Ovary (tissue), 9 donors: ENCODE measurements around the gene AUTS2. TPM values are rescaled to one million over a fixed set of nuclear protein-coding genes. Genes with fewer than 3 reads are reported as not detected.

ENCODE experiments used
- DNase-seq, 5 donors: peaks; one replicate each; pipeline ENCODE4 v3.0.0-alpha.2; 2019 to 2020
- H3K27ac ChIP-seq, 2 donors: fragments of 200-600 bp; one replicate each; pipeline versions ENCODE4 v1.5.1 to v1.8.0; 2019 to 2022
- H3K27me3 ChIP-seq: fragments of 200-600 bp; one replicate; pipeline ENCODE4 v1.8.0; 2022
- H3K36me3 ChIP-seq: fragments of 200-600 bp; sonication (generic); one replicate; pipeline ENCODE4 v1.5.1; 2019
- H3K4me1 ChIP-seq: one replicate; pipeline ENCODE4 v1.8.1; 2013; ENCODE audit warnings: mild to moderate bottlenecking, moderate library complexity; ENCODE audit not compliant: insufficient read depth
- H3K4me3 ChIP-seq: fragments of 200-600 bp; sonication (generic); one replicate; pipeline ENCODE4 v1.5.1; 2017
- H3K9me3 ChIP-seq, 2 donors: fragments of 200-600 bp in 1 of 2; sonication (generic) in 1 of 2; one replicate each; pipeline versions ENCODE4 v1.5.1 to v1.8.1; 2013 to 2019; ENCODE audit warnings: mild to moderate bottlenecking in 1 of 2, moderate library complexity in 1 of 2
- EP300 ChIP-seq: sonication (generic); formaldehyde crosslinking; IDR thresholded peaks from one replicate; pipeline ENCODE4 v1.6.1; 2017; ENCODE audit warnings: antibody characterized with exemption
- POLR2A ChIP-seq: fragments of 450-650 bp; IDR thresholded peaks from one replicate; pipeline ENCODE4 v1.6.1; 2017; ENCODE audit warnings: antibody characterized with exemption, mild to moderate bottlenecking, moderate library complexity
- WGBS, 3 donors: extraction: QIAGEN DNeasy Blood & Tissue Kit in 1 of 3; methylation state at CpG; one replicate each; pipeline versions ENCODE4 v1.1.5 to v1.1.7; 2013 to 2017; 5-methylcytosine and 5-hydroxymethylcytosine counted together
- intact Hi-C, 4 donors: fragments of 100-400 bp; cut with DNase I; formaldehyde crosslinking; loops; one replicate each; pipeline versions ENCODE4 v1.11.0 to v1.15.1; 2022 to 2023
- polyA plus RNA-seq, 2 donors: library from polyadenylated mRNA; stranded (reverse); fragments of 200-250 nt in 1 of 2; fragments of 350-450 nt in 1 of 2; fragmentation: Illumina TruSeq in 1 of 2; extraction: RNeasy Lipid Tissue Mini Kit (QIAGEN cat#74804) in 1 of 2; gene quantifications; one replicate each; pipeline ENCODE4 v1.2.3, GENCODE V29; 2013 to 2014
- total RNA-seq, 7 donors: library from RNA; depleted of rRNA in 2 of 7; stranded (reverse); fragments of >200 nt in 2 of 7; fragmentation: NEBNext Ultra II Directional in 3 of 7; extraction: Animal tissue kit (Norgen Biotek cat#: 25700) in 3 of 7; gene quantifications; one replicate each; pipeline versions ENCODE4 v1.1.0 to v1.2.4, GENCODE V29; 2016 to 2023
- TF ChIP-seq, protein P1 (sequence below), 3 donors: fragments of 450-650 bp in 2 of 3; fragments of 200-600 bp in 1 of 3; IDR thresholded peaks; one replicate each; pipeline versions ENCODE4 v1.5.1 to v1.8.0; 2016 to 2022; ENCODE audit warnings: antibody characterized with exemption in 3 of 3, mild to moderate bottlenecking in 1 of 3
- donor health status: DM: no; HTN: no; CAD: no; lungs with moderate emphysema.
- donor health status: DM: no; HTN: no; CAD: no.
- donor health status: Bipolar disorder and iron deficiency.
- donor health status: DM: yes; HTN: yes; CAD: no.
- donor health status: DM: no; HTN: no; CAD: no.
- donor health status: DM: yes; HTN: yes; CAD: no.

Gene AUTS2
- total and polyA plus RNA-seq, 9 donors, result 18.3 to 60.9 (median 44.9) TPM

DNA sequence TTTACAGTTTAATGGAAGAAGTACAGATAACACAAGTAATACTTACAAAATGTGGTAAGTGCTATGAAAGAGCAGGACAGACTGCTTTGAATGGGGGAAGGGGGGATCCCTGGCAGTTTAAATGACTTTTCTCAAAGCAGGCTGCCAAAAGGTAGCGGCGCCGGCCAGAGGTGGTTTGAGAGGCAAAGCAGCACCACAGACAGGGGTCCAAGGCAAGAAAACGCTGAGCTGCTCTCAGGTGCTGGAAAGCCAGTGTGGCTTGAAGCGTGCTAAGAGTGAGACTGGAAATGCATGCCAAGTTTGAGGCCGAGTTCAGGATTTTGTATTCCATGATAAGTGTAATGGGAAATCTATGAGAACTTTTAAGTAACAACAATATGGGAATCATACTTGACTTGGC is 437.7 kb downstream of the AUTS2 start:
- Histone ChIP-seq H3K4me1 (no peaks in the 10 kb centered on the region), H3K27me3 (no peaks in the 10 kb centered on the region), H3K4me3 (no peak overlapping the region), H3K36me3 (no peaks in the 10 kb centered on the region), H3K27ac (no peak overlapping the region), H3K9me3 (no peaks in the 10 kb centered on the region)
- DNase-seq, result no peak
- TF ChIP-seq POLR2A (no peak), EP300 (no peak)
- TF ChIP-seq, protein P1, sequence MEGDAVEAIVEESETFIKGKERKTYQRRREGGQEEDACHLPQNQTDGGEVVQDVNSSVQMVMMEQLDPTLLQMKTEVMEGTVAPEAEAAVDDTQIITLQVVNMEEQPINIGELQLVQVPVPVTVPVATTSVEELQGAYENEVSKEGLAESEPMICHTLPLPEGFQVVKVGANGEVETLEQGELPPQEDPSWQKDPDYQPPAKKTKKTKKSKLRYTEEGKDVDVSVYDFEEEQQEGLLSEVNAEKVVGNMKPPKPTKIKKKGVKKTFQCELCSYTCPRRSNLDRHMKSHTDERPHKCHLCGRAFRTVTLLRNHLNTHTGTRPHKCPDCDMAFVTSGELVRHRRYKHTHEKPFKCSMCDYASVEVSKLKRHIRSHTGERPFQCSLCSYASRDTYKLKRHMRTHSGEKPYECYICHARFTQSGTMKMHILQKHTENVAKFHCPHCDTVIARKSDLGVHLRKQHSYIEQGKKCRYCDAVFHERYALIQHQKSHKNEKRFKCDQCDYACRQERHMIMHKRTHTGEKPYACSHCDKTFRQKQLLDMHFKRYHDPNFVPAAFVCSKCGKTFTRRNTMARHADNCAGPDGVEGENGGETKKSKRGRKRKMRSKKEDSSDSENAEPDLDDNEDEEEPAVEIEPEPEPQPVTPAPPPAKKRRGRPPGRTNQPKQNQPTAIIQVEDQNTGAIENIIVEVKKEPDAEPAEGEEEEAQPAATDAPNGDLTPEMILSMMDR (IDR thresholded peaks at IDR 0.05), result no peak
- 93 to 95% (median 95%) methylated on average over 6 of the region's 6 CpGs for WGBS, 3 donors
- intact Hi-C loops, result no loop called here

DNA sequence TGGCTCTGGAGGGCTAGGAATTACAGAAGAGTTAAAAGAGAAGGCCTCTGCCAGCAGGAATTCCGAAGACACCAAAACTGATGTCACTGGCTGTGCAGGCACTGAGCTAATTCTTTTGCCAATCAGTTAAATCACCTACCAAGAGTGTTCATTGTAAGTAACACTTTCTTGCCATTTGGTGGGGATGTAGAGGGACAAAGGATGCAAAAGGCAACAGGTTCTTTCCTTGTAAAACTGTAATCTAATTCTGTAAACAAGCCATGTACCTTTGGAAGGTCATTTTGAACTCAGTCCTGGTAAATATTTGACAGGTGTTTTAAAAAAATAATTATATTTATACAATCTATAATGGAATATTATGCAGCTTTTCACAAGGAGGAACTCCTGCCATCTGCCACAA is 438.4 kb downstream of the AUTS2 start:
- TF ChIP-seq, protein P1 (IDR thresholded peaks at IDR 0.05), result no peak
- no peak for TF ChIP-seq POLR2A
- no peak for TF ChIP-seq EP300
- H3K36me3 ChIP-seq, result no peaks in the 10 kb centered on the region
- no peak overlapping the region for H3K27ac ChIP-seq
- no peaks in the 10 kb centered on the region for H3K9me3 ChIP-seq
- no peaks in the 10 kb centered on the region for H3K27me3 ChIP-seq
- no peaks in the 10 kb centered on the region for H3K4me1 ChIP-seq
- intact Hi-C loops, result no loop called here
- WGBS, 3 donors, result 78 to 83% (median 81%) methylated on average over 1 of the region's 1 CpG
- DNase-seq, result no peak
- no peak overlapping the region for H3K4me3 ChIP-seq

DNA sequence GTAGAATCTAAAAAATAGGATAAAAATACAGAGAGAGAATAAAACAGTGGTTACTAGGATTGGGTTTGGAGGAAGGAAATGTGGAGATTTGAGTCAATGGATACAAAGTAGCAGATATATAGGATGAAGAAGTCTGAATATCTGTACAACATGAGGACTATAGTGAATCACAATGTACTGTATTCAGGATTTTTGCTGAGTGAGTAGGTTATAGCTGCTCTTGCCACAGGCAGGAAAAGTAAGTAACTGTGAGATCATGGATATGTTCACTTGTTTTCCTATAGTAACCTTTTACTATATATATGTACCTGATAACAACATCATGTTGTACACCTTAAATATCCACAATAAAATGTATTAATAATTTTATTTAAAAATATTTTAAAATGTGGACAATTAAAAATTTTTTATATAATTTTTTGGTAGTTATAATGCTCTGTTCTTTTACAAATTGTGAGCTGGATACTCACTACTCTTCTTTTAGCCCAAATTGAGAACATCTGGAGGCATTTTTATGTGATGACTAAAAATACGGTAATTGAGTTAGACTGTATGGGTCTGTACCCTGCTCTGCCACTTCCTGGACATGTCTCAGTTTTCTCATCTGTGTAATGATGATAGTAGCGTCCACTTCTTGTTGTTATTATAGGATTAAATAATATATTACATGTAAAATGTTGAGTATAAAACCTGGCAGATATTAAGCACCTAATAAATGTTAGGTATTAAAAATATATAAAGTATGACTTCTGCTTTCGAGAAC is 439.1 kb downstream of the AUTS2 start:
- Histone ChIP-seq H3K4me1 (no peaks in the 10 kb centered on the region), H3K4me3 (no peak overlapping the region), H3K27me3 (no peaks in the 10 kb centered on the region), H3K36me3 (no peaks in the 10 kb centered on the region), H3K27ac (no peak overlapping the region), H3K9me3 (no peaks in the 10 kb centered on the region)
- intact Hi-C loops, result no loop called here
- no peak for DNase-seq
- WGBS, 3 donors, result 84 to 87% (median 85%) methylated on average over 3 of the region's 3 CpGs
- no peak for TF ChIP-seq POLR2A
- TF ChIP-seq, protein P1 (IDR thresholded peaks at IDR 0.05), result no peak
- no peak for TF ChIP-seq EP300

DNA sequence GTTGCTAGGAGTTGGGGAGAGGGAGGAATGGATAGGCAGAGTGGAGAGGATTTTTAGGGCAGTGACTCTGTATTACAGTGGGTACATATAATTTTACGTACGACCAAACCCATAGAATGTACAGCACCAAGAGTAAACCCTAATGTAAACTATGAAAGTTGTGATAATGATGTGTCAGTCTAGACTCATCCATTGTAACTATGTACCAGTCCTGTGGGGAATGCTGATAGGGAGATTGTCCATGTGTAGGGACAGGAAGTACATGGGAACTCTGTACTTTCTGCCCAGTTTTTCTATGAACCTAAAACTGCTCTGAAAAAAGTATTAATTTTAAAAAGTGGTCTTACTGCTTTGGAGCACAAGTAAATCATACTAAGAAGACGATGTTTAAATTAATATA is 441.8 kb downstream of the AUTS2 start:
- no peaks in the 10 kb centered on the region for H3K36me3 ChIP-seq
- H3K4me1 ChIP-seq, result no peaks in the 10 kb centered on the region
- TF ChIP-seq EP300, result no peak
- TF ChIP-seq, protein P1 (IDR thresholded peaks at IDR 0.05), result no peak
- no peak for TF ChIP-seq POLR2A
- no peaks in the 10 kb centered on the region for H3K27me3 ChIP-seq
- intact Hi-C loops, result loop anchor here in 2 of 4 donors (10.0 kb wide), 1 partner anchor 655 kb away; no protein-coding TSS in a partner anchor
- no peak overlapping the region for H3K27ac ChIP-seq
- H3K4me3 ChIP-seq, result no peak overlapping the region
- WGBS, 3 donors, result 91 to 97% (median 96%) methylated on average over 3 of the region's 3 CpGs
- DNase-seq, result no peak
- H3K9me3 ChIP-seq, result no peaks in the 10 kb centered on the region
